22Rv1 (cell line): ENCODE measurements around the gene BTBD9.

Experiments
- H3K27ac ChIP-seq: fragments of 450-650 bp; 2 replicates; pipeline ENCODE4 v1.5.1; 2017
- CTCF ChIP-seq: fragments of 450-650 bp; IDR thresholded peaks from 2 replicates; pipeline ENCODE4 v1.5.1; 2017; ENCODE audit warnings: mild to moderate bottlenecking
- ZFX ChIP-seq: fragments of 450-650 bp; IDR thresholded peaks from 2 replicates; pipeline ENCODE4 v1.6.1; 2017; ENCODE audit warnings: antibody characterized with exemption, borderline replicate concordance

BTBD9 gene

GRCh38 chr6:38610050-38610625 lies 29.6 kb downstream of the BTBD9 start:
- H3K27ac ChIP-seq = no peak overlapping the region
- no peak for TF ChIP-seq ZFX
- no peak for TF ChIP-seq CTCF

GRCh38 chr6:38604700-38605099 lies 35.0 kb downstream of the BTBD9 start:
- TF ChIP-seq CTCF (no peak), ZFX (no peak)
- H3K27ac ChIP-seq = no peak overlapping the region

GRCh38 chr6:38603966-38604365 lies 35.8 kb downstream of the BTBD9 start:
- TF ChIP-seq ZFX (no peak), CTCF (no peak)

GRCh38 chr6:38603496-38603895 lies 36.2 kb downstream of the BTBD9 start:
- TF ChIP-seq ZFX (no peak), CTCF (no peak)
- no peak overlapping the region for H3K27ac ChIP-seq

More at GRCh38 chr6:38603966-38604365, 35.8 kb downstream of the BTBD9 start:
- no peak overlapping the region for H3K27ac ChIP-seq

GRCh38 chr6:38599966-38600550 lies 39.7 kb downstream of the BTBD9 start:
- no peak for TF ChIP-seq ZFX
- no peak for TF ChIP-seq CTCF
- H3K27ac ChIP-seq = no peak overlapping the region

GRCh38 chr6:38599261-38599660 lies 40.5 kb downstream of the BTBD9 start:
- no peak overlapping the region for H3K27ac ChIP-seq
- TF ChIP-seq CTCF (no peak), ZFX (no peak)

GRCh38 chr6:38593998-38594665 lies 45.6 kb downstream of the BTBD9 start:
- H3K27ac ChIP-seq = no peak overlapping the region
- TF ChIP-seq ZFX (no peak), CTCF (no peak)
